ENCODE data around the gene PARVB. TPM values are rescaled to one million over a fixed set of nuclear protein-coding genes. Genes with fewer than 3 reads are reported as not detected.

PARVB gene
- total and polyA plus RNA-seq, 10 of the 15 experiments (the other 5 are each of a cell fraction or from before 2014, with no cell fraction given): 5.2 to 264 (median 76.0) TPM

GRCh38 chr22:44094751-44095302, 70.7 kb downstream of the PARVB start (continued):
- TF ChIP-seq MEF2B (IDR thresholded peaks at IDR 0.05; ENCODE audit: partially characterized antibody, poor library complexity, severe bottlenecking): no peak
- no peak for TF ChIP-seq MTA3 (IDR thresholded peaks at IDR 0.05; ENCODE audit: borderline replicate concordance, low read length)
- no peak for TF ChIP-seq EZH2 (IDR thresholded peaks at IDR 0.05; ENCODE audit: borderline replicate concordance, control insufficient read depth, low read depth, low read length)
- TF ChIP-seq PRDM15 (CRISPR knock-in tag; IDR thresholded peaks at IDR 0.05): no peak
- no peak for TF ChIP-seq TARDBP (IDR thresholded peaks at IDR 0.05; ENCODE audit: borderline replicate concordance)
- no peak for TF ChIP-seq GABPA (IDR thresholded peaks at IDR 0.05; ENCODE audit: low read depth)
- TF ChIP-seq LARP7 (IDR thresholded peaks at IDR 0.05): no peak

GRCh38 chr22:44096736-44097135, 72.6 kb downstream of the PARVB start:
- no peak for DNase-seq (ENCODE audit: low read depth, low spot score)
- FAIRE-seq: no peak
- RAD21 ChIA-PET (ENCODE audit: unreplicated experiment): no interaction called here
- Histone ChIP-seq H3K4me3 (no peak overlapping the region), H3K36me3 (ENCODE audit: control insufficient read depth in 2 of 2, insufficient read depth in 2 of 2, low read length in 1 of 2) (peaks cover 9 to 18% of the 10 kb centered on the region in 2 experiments; a peak in 3 of 4 replicates), H3K4me2 (ENCODE audit: control insufficient read depth, insufficient read depth) (no peak overlapping the region), H4K20me1 (ENCODE audit: control insufficient read depth, insufficient read depth) (no peaks in the 10 kb centered on the region), H3K27ac (ENCODE audit: control insufficient read depth, insufficient read depth) (no peak overlapping the region), H3K27me3 (replicated peaks in 1 of 2; ENCODE audit: control insufficient read depth in 2 of 2, insufficient read depth in 2 of 2, low read length in 1 of 2) (no peaks in the 10 kb centered on the region), H2AFZ (ENCODE audit: control insufficient read depth, low read depth, low read length) (no peak overlapping the region), H3K9ac (ENCODE audit: control insufficient read depth, insufficient read depth, low read length) (no peak overlapping the region), H3K4me1 (ENCODE audit: control insufficient read depth, insufficient read depth, low read length) (no peaks in the 10 kb centered on the region), H3K9me3 (replicated peaks; ENCODE audit: control insufficient read depth, insufficient read depth, low read length) (no peaks in the 10 kb centered on the region), H3K79me2 (ENCODE audit: control insufficient read depth, insufficient read depth, low read length) (no peaks in the 10 kb centered on the region; the same call in 1 of the 2 replicates)
- intact Hi-C loops (cut with micrococcal nuclease; ENCODE audit: unreplicated experiment): no loop called here
- no peak for TF ChIP-seq CTCF (IDR thresholded peaks at IDR 0.05 in 2 of 3, conservative IDR thresholded peaks at IDR 0.05 in 1 of 3; ENCODE audit: control insufficient read depth in 2 of 3, extremely low read depth in 1 of 3, insufficient read depth in 1 of 3, low read depth in 3 of 3, low read length in 3 of 3)
- no TSS peak for BruUV-seq (replicated peaks)
- CTCF ChIA-PET: interaction anchor here (0.7 to 1.6 kb wide), 2 partner anchors 15 to 103 kb away, joined by 4 to 6 read pairs; no protein-coding TSS in a partner anchor
- POLR2A ChIA-PET: no interaction called here
- in situ Hi-C loops (cut with MboI): no loop called here
- ATAC-seq: no peak
- WGBS (ENCODE audit: insufficient coverage, insufficient replicate concordance, low lambda C conversion rate, missing lambda C conversion rate): 85% methylated on average over 11 of the region's 11 CpGs
- SMC1A ChIA-PET (ENCODE audit: uncharacterized antibody, unreplicated experiment): no interaction called here

Measured in GM12878 (cell line).